Stimulated activated CD8-positive, alpha-beta memory T cell treated with anti-CD3 and anti-CD28 coated beads, Interleukin-4, amount 100 ng/mL, for 4 hours (primary cell): Measurements from ENCODE around the gene ALDH4A1.

Source experiments
- DNase-seq, 2 donors: peaks; one replicate each; pipeline ENCODE4 v3.0.0-alpha.2; 2020; ENCODE audit warnings: low read depth in 2 of 2, low spot score in 1 of 2

ALDH4A1 gene

DNA sequence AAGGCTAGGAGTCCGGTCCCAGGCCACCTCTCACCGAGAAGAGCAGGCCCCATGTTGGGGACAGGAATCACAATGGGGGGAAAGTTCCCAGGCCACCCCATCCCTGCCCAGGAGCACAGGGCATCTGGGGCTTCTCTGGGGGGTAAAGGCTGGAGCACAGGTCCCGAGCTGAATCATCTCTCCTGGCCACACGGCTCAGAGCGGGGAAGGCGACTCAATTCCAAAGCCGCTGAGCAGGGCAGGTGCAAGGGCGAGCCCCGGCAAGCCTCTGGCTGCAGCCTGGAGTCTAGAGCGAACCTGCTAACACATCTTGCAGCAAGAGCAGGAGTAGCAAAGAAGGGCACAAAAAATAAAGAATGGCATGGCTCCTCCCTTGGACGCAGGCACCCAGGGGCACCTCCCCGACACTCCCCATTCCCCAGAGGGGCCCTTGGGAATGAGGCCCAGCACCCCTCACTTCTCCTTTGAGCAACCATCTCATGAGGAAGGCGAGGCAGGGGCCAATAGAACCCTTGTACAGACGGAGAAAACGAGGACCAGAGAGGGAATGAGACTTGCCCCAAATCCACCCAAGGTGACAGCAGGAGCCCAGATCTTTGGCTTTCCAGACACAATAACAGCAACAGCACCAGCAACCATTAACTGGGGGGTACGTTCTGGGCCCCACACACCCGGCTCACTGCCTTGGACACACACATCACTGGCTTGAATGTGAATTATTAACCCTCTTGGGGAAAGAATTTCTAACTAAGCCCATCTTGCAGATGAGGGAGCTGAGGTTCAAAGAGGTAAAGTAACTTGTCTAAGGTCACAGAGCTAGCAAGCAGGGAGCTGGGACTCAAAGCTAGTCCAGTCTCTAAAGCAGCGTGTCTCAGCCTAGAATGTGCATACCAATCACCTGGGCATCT is 20.7 kb upstream of the ALDH4A1 start:
- DNase-seq = no peak

DNA sequence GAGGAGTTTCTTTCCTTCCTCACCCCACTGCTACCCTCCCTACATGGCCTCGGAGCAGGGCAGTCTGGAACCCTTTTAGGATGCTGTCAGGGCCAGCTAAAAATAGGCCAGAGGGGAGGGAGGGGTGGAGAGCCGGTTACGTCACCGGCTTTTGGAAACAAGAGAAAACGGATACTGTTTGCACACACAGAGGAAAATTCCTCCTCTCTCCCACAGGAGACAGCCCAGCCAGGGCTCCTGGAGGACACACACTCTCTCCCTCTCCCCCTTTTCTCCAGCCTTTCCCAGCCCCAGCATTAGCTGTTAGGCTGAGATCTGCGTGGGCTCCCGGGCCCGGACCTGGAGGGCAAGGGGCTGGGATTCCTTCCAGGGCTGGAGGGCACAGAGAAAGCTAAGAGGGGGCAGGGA is 20.0 kb upstream of the ALDH4A1 start:
- DNase-seq = no peak

DNA sequence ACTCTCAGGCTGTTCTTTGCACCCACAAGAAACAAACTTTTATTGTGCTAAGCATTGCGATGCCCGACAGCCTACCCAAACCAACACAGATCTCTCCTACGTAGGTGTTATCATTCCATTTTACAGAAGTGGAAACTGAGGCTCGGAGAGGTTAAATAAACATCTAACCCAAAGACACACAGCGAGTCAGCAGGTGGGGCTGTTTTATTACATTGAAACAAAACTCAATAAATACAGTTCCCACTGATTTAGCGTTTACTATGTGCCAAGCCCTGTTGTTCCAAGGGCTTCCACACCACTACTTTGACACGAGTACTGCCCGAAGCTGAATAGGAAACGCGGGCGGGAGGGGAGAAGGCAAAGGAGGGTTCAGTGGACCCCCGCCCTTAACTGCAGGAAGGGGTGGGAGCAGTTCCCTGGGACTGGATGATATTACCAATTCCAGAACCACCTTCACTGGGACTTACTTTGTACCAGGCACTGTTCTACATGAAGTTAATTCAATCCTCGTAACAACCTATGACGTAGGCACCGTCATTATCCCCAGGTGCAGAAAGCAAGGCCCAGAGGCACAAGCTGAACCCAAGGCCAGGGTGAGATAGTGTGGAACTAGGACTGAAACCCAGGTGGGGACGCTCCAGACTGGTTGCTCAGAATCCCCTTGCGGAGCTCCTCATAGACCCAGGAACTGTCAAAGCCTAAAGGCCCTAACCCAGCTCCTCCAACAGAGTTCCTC is 19.3 kb upstream of the ALDH4A1 start:
- DNase-seq = no peak

DNA sequence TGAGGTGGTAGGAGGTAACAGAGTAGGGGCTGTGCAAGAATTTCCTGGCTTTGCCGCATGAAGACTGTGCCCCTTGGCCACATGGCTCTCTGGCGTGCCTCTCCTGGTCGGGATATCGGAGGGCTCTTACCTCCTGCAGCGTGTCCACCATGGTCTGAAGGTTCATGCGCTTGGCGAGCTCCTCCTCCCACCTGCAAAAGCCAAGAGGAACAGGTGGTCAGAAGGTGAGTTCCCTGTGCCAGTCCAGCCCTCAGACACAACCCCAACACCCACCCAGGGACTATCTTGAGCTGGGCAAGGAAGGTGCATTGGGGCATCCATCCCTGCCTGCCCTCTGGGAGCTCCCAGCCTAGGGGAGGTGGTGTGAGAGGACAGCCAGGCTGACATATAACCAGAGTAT is 18.6 kb upstream of the ALDH4A1 start:
- DNase-seq = no peak

DNA sequence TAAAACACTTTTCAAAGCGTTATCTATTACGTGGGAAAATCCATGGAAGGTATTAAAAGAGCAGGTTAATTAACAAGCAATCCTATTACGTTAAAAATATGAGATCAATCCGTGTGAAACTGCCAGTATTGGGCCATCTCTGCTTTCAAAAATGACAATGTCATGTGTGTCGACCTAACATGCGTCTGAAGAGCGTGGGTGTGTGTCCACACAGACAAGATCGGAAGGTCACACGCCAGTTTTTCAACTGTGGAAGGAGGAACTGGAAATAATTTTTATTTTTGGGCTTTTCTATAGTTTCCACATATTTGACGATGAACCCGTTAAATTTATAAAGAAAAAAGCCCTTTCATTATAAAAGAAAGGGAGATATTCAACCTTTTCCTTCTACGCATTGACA is 17.6 kb upstream of the ALDH4A1 start:
- DNase-seq = no peak

DNA sequence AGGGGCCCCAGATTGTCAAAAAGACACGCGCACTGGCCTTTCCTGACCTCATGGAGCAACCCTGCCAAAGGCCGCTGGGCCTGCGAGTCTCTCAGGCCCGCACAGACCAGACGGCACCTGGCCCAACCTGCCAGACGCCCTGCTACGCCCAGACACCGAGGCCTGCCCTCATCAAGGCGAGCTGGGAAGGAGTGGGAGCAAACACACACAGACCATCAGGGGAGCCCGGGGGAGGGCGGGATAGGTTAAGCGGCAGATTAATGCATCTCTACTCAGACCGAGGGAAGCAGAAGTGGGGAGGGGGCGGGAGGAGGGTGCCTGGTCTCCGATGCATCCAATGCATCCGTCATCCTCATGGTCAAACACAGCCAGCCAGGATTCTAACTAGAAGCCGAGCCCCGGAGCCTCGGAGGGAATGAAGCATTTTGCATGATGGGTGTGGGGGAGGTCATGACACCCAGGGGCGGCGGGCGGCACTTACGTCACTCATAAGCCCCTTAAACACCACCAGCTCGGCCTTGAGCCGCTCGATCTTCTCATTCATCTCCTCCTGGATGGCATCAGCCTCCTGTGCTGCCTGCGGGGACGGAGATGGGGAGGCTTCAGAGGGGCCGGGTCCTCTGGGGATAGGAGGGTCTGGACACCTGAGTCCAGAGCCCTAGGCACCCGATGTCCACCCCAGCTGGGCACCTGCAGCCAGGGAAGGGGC is 17.0 kb upstream of the ALDH4A1 start:
- no peak for DNase-seq

DNA sequence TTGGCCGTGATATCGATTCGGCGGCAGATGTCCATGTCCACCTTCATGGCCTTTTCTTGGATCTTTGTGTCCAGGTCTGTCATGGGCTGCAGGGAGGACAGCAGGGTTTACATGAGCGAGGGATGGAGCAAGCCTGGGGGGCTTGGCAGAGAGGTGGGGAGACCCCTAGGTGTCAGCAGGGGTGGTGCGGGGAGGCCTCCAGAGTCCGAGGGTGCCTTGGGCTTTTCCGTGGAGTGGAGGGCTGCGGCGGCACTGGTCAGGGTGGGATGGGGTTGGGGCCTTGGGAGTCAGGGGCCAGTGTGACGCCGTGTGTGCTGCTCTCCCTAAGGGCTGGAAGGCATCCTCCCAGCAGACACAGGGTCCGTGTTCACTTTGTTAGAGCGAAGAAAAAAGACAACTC is 16.1 kb upstream of the ALDH4A1 start:
- no peak for DNase-seq

DNA sequence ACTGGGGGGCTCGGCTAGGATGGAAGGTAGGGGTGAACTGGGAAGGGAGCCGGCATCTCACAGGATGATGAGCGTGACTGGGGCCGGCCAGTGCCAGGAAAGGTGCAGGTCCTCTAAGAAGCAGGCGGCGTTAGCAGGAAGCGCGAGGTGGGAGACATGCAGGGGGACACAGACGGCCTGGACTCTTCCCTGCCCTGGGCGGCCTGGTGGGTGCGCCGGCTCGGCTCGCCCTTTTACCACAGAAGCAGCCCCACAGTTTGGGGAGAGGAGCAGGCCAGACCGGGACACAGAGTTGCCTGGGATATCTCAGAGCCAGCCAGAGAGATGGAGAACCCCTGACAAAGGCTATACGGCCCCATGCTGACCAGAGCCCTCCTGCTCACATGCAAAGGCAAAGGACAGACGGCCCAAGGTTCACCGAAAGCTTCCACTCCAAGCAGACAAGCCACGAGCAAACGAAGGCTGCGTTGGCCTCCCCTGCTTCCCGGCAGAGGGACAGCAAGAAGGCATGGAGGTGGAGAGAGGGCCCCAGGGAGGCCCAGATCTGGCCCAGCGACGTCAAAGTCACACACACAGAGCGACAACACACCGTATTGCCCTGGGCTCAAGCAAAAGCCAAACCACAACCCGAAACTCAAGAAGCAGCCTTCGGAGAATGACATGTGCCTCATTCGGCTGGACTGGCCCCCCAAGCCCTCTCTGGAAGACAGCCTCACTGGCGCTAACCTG is 14.9 kb upstream of the ALDH4A1 start:
- no peak for DNase-seq

DNA sequence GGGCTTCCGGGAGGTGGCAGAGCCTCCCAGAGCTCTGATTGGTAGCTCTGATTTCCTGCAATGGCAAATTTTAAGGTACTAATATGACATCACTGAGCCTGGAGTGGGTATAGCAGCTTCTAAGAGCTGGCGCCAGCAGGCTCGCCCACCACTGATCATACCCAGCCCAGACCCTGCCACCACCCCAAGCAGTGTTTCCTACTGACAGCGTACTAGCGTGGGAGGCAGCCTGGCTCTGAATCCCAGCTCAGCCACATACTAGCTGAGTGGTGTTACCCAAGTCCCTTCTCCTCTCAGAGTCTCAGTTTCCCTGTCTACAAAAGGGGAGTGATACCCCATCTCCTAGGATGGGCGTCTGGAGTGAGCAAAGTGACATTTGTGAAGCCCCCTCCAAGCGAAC is 13.0 kb upstream of the ALDH4A1 start:
- DNase-seq = no peak

DNA sequence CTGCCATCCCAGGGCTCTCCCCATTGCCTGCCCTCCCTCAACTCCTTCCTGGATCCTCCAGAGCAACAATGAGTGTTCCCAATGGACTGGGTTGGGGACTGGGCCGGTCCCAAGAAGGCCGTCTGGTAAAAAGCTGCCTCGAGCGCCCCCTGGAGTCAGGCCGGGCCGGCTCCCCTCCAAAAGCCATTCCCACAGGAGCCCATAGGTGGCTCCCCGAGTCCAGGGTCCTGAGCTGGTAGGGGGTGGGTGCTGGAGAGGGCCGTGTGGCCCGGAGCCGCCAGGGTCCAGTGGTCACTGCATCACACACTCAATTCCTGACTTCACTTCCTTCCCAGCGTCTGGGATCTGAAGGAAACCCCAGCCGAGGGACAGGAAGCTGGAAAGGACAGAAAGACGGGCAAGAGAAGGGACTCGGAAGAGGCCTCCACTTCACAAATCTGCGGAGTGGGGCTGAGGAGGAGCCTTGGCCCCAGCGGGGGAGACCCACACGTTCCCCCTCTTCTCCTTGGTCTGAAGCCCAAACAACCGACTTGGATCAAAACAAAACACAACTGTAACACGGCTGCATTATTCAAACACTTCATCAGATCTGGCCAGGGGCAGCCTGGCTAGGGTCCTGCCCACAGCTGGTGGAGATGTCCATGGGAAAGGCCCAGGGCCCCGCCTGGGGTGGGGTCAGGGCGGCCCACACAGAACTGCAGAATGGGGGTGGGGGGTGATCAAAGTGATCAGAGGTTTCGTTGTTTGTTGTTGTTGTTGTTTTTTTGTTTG is 10.9 kb upstream of the ALDH4A1 start:
- peak; percentile 47 to 53 for DNase-seq

DNA sequence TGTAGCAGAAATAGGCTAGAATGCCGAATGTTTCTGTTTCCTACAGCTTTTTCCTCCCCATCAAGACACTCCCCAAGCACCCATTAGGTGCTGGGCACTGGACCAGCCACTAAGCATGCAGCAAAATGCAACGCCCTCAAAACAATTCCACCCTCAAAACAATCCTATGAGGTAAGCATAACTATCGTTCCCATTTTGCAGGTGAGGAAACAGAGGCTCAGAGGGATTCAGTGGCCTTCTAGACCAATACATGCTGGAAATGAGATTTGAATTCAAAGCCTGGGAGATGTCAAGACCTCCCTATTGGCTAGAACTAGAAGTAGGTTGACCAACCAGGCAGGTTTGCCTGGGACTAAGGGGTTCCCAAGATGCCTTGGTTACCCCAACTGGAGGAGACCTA is 10.2 kb upstream of the ALDH4A1 start:
- DNase-seq = no peak

DNA sequence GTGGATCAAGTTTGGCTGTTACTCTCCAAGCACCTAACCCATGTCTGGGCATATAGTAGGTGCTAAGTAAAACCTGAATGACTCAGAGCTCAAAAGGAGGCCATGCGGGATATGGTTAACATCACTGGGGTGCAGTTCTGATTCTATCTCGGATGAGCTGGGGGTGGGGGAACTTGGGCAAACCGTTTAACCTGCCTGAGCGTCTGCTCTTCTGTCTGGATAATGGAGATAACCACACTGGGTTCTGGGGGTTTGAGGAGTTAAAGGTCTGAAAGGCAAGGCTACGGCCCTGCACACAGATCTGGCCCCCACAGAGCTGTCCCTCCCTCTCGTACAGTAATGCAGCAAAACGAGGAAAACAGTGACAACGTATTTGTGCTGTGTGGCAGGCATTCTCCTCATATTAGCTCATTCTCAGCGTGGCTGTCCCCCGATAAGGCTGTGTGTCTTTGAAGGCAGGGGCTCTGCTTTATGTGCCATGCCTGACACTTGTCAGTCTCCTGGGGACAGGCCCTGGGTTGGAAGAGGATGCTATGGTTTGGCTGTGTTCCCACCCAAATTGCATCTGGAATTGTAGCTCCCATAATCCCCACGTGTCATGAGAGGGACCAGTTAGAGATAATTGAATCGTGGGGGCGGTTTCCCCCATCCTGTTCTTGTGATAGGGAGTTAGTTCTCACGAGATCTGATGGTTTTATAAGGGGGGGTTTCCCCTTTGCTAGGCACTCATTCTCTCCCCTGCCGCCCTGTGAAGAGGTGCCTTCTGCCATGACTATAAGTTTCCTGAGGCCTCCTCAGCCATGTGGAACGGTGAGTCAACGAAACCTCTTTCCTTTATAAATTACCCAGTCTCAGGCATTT is 6.8 kb upstream of the ALDH4A1 start:
- DNase-seq = no peak

DNA sequence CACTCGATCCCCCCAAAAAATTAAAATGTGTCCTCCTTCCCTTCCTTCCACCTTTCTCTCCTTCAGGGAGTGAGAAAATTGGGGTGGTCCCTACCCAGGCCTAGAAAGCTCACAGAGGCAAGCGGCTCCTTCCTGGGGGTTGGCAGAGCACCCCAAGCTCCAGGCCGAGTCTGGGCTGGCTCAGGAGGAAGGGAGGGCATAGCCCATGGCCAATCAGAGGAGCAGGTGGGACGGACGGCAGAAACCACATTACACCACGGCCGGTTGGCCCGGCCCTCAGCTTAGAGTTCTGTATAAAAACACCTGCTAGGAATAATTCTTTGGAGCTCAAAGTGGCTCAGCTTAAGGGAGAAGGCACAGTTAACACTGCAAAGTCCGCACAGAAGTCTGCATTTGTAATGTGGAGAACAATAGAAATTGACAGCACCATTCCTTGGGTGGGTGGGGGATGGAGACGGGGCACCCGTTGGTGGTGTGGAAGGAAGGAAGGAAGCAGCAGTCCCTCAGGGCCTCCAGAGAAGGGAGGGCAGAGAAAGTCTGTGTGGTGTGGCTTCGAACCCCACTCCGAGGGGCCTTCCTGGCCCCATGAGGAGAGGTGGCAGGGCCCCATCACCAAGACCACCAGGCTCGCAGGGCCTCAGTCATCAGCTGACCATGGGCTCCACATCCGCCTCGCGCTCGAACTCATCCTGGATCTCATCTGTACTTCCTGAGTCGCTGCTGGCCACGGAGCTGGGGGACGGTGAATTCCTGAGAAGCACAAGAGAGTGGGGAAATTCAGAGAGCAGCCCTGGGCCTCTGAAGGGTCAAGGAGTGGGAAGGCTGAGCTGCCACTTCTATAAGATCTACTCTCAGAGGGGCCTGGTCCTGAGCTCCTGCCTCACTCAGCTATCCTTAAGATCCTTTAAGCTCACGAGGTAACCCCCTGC is 5.8 kb upstream of the ALDH4A1 start:
- DNase-seq = no peak

DNA sequence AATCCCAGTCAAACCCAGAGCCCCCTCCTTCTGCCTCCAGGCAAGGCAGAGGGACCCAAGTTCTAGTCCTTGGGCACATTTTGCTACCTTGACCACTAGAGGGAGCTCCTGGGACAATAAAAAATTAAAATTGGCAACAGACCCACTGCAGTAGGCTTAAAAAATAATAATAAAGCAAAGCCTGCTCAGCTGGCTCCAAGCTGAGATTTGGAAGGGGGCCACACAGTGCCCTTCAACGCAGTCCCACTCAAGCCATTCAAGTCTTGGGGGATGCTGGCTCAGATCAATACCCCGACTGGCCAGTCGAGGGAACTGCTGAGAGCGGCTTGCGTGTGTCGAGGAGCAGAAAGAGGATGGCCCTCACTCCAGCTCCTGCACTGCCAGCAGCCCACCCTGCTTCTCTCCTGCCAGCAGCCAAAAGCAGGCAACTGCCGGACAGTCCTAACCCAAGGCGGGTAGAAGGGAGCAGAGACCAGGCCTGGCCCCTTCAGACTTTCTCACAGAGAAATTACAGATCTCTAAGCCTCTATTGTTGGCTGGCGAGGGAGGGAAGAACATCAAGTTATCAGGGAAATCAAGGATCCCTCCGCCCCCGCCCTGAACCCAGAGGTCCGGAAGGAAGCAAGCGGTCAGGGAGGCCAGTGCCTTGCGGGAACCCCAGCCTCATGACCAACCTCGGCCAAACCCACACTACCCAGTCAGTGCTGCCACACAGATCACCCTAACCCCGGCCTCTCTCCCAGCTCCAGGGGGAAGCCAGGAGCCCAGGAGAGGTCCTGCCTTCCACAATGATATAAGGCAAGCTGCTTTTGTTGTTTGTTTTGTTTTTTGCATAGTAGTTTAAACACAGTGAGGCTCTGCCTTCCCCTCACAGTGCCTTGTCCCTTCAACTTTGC is 4.9 kb upstream of the ALDH4A1 start:
- peak; percentile 17 to 31 for DNase-seq

DNA sequence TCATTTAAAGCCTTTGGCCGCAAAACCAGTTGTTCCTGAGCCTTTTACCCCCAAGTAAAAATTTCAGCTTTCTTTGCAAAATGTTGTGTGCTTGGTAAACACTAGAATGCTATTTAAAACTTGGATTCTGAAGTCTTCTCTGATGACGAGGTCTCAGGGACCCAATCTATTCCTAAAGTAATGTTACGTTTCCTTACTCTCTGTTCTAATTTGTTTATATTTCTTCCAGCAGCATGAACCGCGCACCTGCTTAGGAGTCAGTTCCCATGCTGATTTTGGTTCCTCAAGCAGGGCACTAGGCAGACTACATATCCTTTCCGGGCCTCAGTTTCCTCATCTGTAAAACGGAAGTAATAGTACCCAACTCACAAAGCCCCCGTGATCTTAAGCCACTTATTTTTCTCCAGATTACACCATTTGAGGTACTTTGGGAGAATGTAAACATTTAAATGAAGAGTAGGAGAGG is 969 bp upstream of the ALDH4A1 start:
- no peak for DNase-seq

DNA sequence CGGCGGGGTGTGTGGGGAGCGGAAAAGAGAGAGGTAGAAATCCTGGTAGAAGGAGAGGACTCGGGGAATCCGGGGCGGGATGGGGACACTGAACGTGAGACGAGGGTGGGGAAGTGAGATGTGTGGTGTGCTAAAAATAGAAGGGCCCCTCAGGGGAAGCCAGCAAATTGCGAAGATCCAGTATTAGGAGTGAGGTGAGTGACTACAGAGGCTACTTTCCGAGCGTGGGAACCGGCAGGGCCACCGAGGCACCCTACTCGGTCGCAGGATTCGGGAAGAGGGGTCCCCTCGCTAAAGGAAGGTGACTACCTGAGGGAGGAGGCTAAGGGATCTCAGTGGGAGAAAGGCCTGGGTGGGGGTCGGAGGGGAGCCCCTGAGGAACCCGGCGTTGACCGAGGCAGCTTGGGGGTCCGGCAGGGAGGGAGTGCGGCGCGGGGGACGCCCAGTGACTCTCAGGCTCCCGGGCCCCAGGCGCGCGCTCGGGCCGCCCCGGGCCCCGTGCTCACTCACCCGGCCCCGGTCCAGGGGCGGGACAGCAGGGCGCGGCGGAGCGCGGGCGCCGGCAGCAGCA is 318 bp downstream of the ALDH4A1 start:
- DNase-seq = no peak
